ENCODE measurements around the gene RO60. TPM values are rescaled to one million over a fixed set of nuclear protein-coding genes. Genes with fewer than 3 reads are reported as not detected.

RO60 gene
- total RNA-seq, 2 experiments from 2014 or later: 64.4 to 67.5 TPM

- H3K4me3 Mint-ChIP-seq: no peak overlapping the region
- H3K9me3 Mint-ChIP-seq: no peaks in the 10 kb centered on the region
- H3K27ac Mint-ChIP-seq: no peak overlapping the region
- CTCF ChIA-PET: interaction anchor here (3.5 kb wide), 1 partner anchor 20 kb away, joined by 12 read pairs; no protein-coding TSS in a partner anchor
- DNase-seq: no peak
- peaks cover 20% of the 10 kb centered on the region for H3K4me1 Mint-ChIP-seq
- H3K36me3 Mint-ChIP-seq (ENCODE audit: low read depth): peaks cover 3% of the 10 kb centered on the region
- POLR2A ChIA-PET: interaction anchor here (6.0 to 7.1 kb wide), 2 partner anchors 20 to 45 kb away, joined by 42 to 43 read pairs; partner anchors contain the start of genes CDC73, RO60 and UCHL5
- H3K27me3 Mint-ChIP-seq: no peaks in the 10 kb centered on the region
Measured at GRCh38 chr1:193102662-193103061, 43.2 kb downstream of the RO60 start.

DNA sequence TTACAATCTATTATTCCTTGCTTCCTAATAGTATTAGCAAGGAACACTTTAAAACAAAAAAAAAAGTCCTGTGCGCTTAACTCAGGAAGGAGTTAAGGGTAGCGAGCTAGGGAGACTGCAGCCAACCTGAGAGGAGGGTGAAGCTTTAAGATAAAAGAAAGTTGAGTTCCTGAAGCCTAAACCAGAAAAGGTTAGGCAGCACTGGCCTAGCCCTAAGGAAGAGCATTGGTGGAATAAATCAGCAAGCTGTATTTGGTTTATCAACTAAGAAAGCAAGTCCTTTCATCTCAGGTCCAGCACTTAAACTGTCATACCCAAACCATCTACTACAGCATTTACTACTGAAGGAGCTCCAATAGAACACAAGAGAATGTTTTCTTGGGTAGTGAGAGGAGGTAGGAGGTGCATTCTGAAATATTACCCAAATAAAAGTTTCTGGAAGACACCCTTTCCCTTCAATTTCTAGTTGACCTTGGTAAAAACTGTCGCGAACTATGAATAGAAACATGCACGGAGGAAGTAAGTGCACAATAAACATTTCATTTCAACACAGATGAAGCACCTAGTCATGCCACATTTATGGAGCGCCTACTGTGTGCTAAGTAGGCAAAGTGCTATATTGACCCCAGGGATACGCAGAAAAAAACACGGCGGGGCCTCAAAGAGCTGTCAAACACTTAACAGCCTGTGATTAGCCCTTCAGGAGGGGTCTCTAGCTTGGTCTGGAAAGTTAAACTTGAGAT, 44.5 kb downstream of the RO60 start:
- Mint-ChIP-seq H3K4me1 (peaks cover 20% of the 10 kb centered on the region), H3K36me3 (ENCODE audit: low read depth) (peaks cover 3% of the 10 kb centered on the region), H3K27ac (peak overlapping the region; percentile 37), H3K27me3 (no peaks in the 10 kb centered on the region), H3K4me3 (peak overlapping the region; percentile 92), H3K9me3 (no peaks in the 10 kb centered on the region)
- no peak for DNase-seq
- ChIA-PET POLR2A (interaction anchor here (0.6 to 7.1 kb wide), 9 partner anchors 10 to 297 kb away, joined by 3 to 43 read pairs (median 4); partner anchors contain the start of genes CDC73, RO60 and UCHL5), CTCF (interaction anchor here (0.9 to 3.5 kb wide), 4 partner anchors 12 to 45 kb away, joined by 3 to 12 read pairs (median 4); partner anchors contain the start of genes RO60 and UCHL5)

DNA sequence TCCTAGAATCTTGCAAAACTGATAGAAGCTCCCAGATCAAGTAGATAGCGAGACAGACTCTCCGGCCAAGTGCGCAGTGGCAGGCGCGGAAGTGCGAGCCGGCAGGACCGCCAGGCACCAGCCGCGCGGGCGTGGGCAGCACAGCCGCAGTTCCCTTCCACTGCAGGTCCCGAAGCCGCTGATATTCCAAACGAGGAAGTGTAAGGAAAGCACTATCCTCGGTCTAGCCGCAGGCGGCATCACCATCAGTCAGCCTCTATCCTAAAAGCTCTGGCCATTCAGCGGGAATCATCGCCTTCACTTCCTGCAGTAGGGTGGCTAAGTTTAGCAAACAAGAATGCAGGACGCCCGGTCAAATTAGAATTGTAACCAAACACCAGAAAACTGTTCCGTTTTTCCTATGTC, 45.1 kb downstream of the RO60 start:
- Mint-ChIP-seq H3K27me3 (no peaks in the 10 kb centered on the region), H3K9me3 (no peaks in the 10 kb centered on the region), H3K4me3 (peak overlapping the region; percentile 92), H3K27ac (peak overlapping the region; percentile 68), H3K36me3 (ENCODE audit: low read depth) (peaks cover 3% of the 10 kb centered on the region), H3K4me1 (peaks cover 20% of the 10 kb centered on the region)
- ChIA-PET POLR2A (interaction anchor here (1.2 to 7.1 kb wide), 7 partner anchors 10 to 298 kb away, joined by 3 to 43 read pairs (median 4); partner anchors contain the start of genes CDC73, RO60 and UCHL5), CTCF (interaction anchor here (0.7 to 3.5 kb wide), 5 partner anchors 11 to 46 kb away, joined by 3 to 12 read pairs (median 3); partner anchors contain the start of genes RO60 and UCHL5)
- DNase-seq: peak; percentile 20

GRCh38 chr1:193104907-193105820, 45.8 kb downstream of the RO60 start, which contains the start of gene GLRX2:
Gene GLRX2, minus strand, starts transcription at chr1:193105414. Its CDS starts 32 bp downstream, at chr1:193105382.
- CTCF ChIA-PET: interaction anchor here (0.6 to 3.5 kb wide), 5 partner anchors 14 to 44 kb away, joined by 3 to 12 read pairs (median 3); partner anchors contain the start of gene CDC73
- H3K4me1 Mint-ChIP-seq: peaks cover 20% of the 10 kb centered on the region
- H3K27me3 Mint-ChIP-seq: no peaks in the 10 kb centered on the region

GRCh38 chr1:193105821-193106177, 46.4 kb downstream of the RO60 start:
- POLR2A ChIA-PET: interaction anchor here (6.0 to 7.1 kb wide), 2 partner anchors 17 to 48 kb away, joined by 42 to 43 read pairs; partner anchors contain the start of genes CDC73, RO60 and UCHL5
- H3K4me1 Mint-ChIP-seq: peaks cover 20% of the 10 kb centered on the region
- no peak overlapping the region for H3K27ac Mint-ChIP-seq
- CTCF ChIA-PET: interaction anchor here (1.0 to 3.5 kb wide), 2 partner anchors 16 to 17 kb away, joined by 3 to 12 read pairs; partner anchors contain the start of gene CDC73
- H3K36me3 Mint-ChIP-seq (ENCODE audit: low read depth): peaks cover 3% of the 10 kb centered on the region
- H3K4me3 Mint-ChIP-seq: peak overlapping the region; percentile 92
- no peaks in the 10 kb centered on the region for H3K27me3 Mint-ChIP-seq
- H3K9me3 Mint-ChIP-seq: no peaks in the 10 kb centered on the region
- no peak for DNase-seq

More at GRCh38 chr1:193104907-193105820, 45.8 kb downstream of the RO60 start, which contains the start of gene GLRX2:
- POLR2A ChIA-PET: interaction anchor here (1.3 to 7.1 kb wide), 5 partner anchors 11 to 298 kb away, joined by 3 to 43 read pairs (median 7); partner anchors contain the start of genes CDC73, RO60 and UCHL5
- Mint-ChIP-seq H3K36me3 (ENCODE audit: low read depth) (peaks cover 3% of the 10 kb centered on the region), H3K27ac (peak within 1 kb of the TSS; percentile 68), H3K9me3 (no peaks in the 10 kb centered on the region), H3K4me3 (peak within 1 kb of the TSS; percentile 92)
- DNase-seq: peak; percentile 62

DNA sequence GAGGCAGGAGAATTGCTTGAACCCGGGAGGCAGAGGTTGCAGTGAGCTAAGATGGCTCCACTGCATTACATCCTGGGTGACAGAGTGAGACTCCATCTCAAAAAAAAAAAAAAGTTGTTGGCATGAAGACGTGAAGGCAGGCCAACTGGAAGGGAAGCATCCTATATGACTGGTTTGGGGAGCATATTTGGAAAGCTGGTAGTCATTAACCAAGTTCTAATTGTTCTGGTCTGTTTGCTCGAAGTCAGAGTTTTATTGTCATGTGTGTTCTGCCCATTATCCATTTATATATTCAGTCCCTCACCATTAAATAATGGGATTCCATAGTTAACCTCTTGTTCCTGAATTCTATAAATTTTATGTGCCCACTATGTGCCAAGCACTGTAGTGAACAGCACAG, 49.1 kb downstream of the RO60 start:
- POLR2A ChIA-PET: interaction anchor here (7.1 kb wide), 1 partner anchor 14 kb away, joined by 43 read pairs; the partner anchor contains the start of gene CDC73
- H3K27me3 Mint-ChIP-seq: no peaks in the 10 kb centered on the region
- H3K4me1 Mint-ChIP-seq: peaks cover 14% of the 10 kb centered on the region
- no peaks in the 10 kb centered on the region for H3K9me3 Mint-ChIP-seq
- no peaks in the 10 kb centered on the region for H3K36me3 Mint-ChIP-seq (ENCODE audit: low read depth)
- H3K27ac Mint-ChIP-seq: no peak overlapping the region
- CTCF ChIA-PET: no interaction called here
- DNase-seq: no peak
- H3K4me3 Mint-ChIP-seq: no peak overlapping the region

Other genes starting within 250 kb of the RO60 start
- gene UCHL5, start 252 bp upstream of the RO60 start, total RNA-seq: 10 to 100 TPM; 44.8 to 45.4 TPM
- gene GLRX2, start 45.8 kb downstream of the RO60 start, total RNA-seq: 10 to 100 TPM; 16.1 to 18.0 TPM
- 10 to 100 TPM; 62.0 to 64.9 TPM for gene CDC73, start 62.4 kb downstream of the RO60 start, total RNA-seq
- gene B3GALT2, start 127.0 kb downstream of the RO60 start, total RNA-seq: 1 to 10 TPM; 4.1 to 4.3 TPM

Measured in activated CD4-positive, alpha-beta memory T cell treated with anti-CD3 and anti-CD28 coated beads, Interleukin-2, amount 10 ng/mL, durations not matched to agents 7 days and 5 days (primary cell).